MM.1S (cell line): Measurements from ENCODE around the gene GMIP.

ENCODE experiments used
- DNase-seq: peaks from one replicate; pipeline ENCODE4 v3.0.0-alpha.2; 2015
- H2AFZ ChIP-seq: fragments of 300-600 bp; sonication (generic); 2 replicates; pipeline ENCODE4 v1.6.0; 2016; ENCODE audit warnings: antibody characterized with exemption, low read length
- H3F3A ChIP-seq: fragments of 300-600 bp; sonication (generic); 2 replicates; pipeline ENCODE4 v1.6.1; 2016; ENCODE audit warnings: mild to moderate bottlenecking, antibody characterized with exemption, low read length, moderate library complexity, mixed read lengths; ENCODE audit not compliant: insufficient read depth
- H3K27ac ChIP-seq: fragments of 300-600 bp; sonication (generic); 2 replicates; pipeline ENCODE4 v1.5.1; 2016; ENCODE audit warnings: mild to moderate bottlenecking, low read length
- H3K27me3 ChIP-seq: fragments of 300-600 bp; sonication (generic); replicated peaks from 2 replicates; pipeline ENCODE4 v1.6.0; 2016; ENCODE audit warnings: low read length; ENCODE audit not compliant: insufficient read depth
- H3K36me3 ChIP-seq: fragments of 300-600 bp; sonication (generic); replicated peaks from 2 replicates; pipeline ENCODE4 v1.6.1; 2016; ENCODE audit warnings: mild to moderate bottlenecking, low read length, mixed read lengths; ENCODE audit not compliant: insufficient read depth
- H3K4me1 ChIP-seq: fragments of 300-600 bp; sonication (generic); 2 replicates; pipeline ENCODE4 v1.6.1; 2016; ENCODE audit warnings: low read length, mixed read lengths
- H3K4me2 ChIP-seq: fragments of 300-600 bp; sonication (generic); 2 replicates; pipeline ENCODE4 v1.6.0; 2016; ENCODE audit warnings: low read depth, low read length
- H3K4me3 ChIP-seq: fragments of 300-600 bp; sonication (generic); 2 replicates; pipeline ENCODE4 v1.5.1; 2016; ENCODE audit warnings: low read length, mixed read lengths
- H3K79me2 ChIP-seq: fragments of 300-600 bp; sonication (generic); 2 replicates; pipeline ENCODE4 v1.6.1; 2016; ENCODE audit warnings: mixed run types, low read length, mixed read lengths
- H3K9ac ChIP-seq: fragments of 300-600 bp; sonication (generic); 2 replicates; pipeline ENCODE4 v1.6.1; 2016; ENCODE audit warnings: low read length, mixed read lengths
- H3K9me2 ChIP-seq: fragments of 300-600 bp; sonication (generic); replicated peaks from 2 replicates; pipeline ENCODE4 v1.6.1; 2016; ENCODE audit warnings: mild to moderate bottlenecking, low read length, mixed read lengths; ENCODE audit not compliant: insufficient read depth
- H3K9me3 ChIP-seq: fragments of 300-600 bp; sonication (generic); replicated peaks from 2 replicates; pipeline ENCODE4 v1.6.1; 2016; ENCODE audit warnings: mild to moderate bottlenecking, low read length, mixed read lengths; ENCODE audit not compliant: insufficient read depth
- H4K20me1 ChIP-seq: fragments of 300-600 bp; sonication (generic); 2 replicates; pipeline ENCODE4 v1.6.1; 2016; ENCODE audit warnings: mild to moderate bottlenecking, low read length, moderate library complexity, mixed read lengths; ENCODE audit not compliant: insufficient read depth
- EZH2 ChIP-seq: fragments of 300-600 bp; sonication (generic); optimal IDR thresholded peaks from 2 replicates; pipeline ENCODE3; 2017; ENCODE audit warnings: low read depth, mild to moderate bottlenecking, antibody characterized with exemption, low read length, mixed read lengths
- EZH2phosphoT487 ChIP-seq: fragments of 300-600 bp; sonication (generic); IDR thresholded peaks from 2 replicates; pipeline ENCODE4 v1.6.1; 2018; ENCODE audit warnings: antibody characterized with exemption, low read length
- TF ChIP-seq, protein P1 (sequence below): fragments of 300-600 bp; sonication (generic); IDR thresholded peaks from 2 replicates; pipeline ENCODE4 v1.5.1; 2016; ENCODE audit warnings: antibody characterized with exemption, low read length, mixed read lengths

Gene GMIP

DNA sequence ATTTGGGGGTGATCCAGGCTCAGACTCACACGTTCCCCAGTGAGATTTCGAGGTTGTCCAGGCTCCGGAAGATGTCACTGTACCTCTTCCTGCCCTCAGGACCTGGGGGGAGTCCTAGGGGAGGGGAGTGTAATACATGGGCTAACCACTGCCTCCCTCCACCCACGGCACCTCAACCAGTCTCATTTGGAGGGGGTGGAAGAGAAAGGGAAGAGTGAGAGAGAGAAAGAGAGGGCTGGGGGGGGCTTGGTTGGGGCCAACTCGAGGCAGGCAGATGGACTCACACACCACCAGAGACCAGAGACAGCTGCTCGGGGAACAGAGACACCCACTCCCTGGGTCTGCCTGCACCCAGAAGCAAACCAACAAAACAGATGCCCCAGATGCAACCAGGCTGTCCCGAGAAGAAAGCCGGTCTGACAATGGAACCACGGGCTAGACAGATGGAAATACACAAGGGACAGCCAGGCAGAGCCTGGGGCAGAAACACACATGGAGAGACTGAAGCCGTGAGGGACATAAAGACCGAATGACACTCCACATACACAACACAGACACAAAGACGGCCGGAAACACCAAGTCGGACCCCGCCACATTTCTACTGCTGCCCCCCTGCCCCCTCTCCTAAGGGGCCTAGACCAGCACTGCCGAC is 825 bp downstream of the GMIP start:
- peak overlapping the region; percentile 95 for H3K4me3 ChIP-seq
- H2AFZ ChIP-seq: peak overlapping the region; percentile 95
- no peak for DNase-seq
- H3F3A ChIP-seq: peaks cover 10% of the 10 kb centered on the region
- no peaks in the 10 kb centered on the region for H3K36me3 ChIP-seq
- TF ChIP-seq EZH2phosphoT487: no peak
- TF ChIP-seq, protein P1, sequence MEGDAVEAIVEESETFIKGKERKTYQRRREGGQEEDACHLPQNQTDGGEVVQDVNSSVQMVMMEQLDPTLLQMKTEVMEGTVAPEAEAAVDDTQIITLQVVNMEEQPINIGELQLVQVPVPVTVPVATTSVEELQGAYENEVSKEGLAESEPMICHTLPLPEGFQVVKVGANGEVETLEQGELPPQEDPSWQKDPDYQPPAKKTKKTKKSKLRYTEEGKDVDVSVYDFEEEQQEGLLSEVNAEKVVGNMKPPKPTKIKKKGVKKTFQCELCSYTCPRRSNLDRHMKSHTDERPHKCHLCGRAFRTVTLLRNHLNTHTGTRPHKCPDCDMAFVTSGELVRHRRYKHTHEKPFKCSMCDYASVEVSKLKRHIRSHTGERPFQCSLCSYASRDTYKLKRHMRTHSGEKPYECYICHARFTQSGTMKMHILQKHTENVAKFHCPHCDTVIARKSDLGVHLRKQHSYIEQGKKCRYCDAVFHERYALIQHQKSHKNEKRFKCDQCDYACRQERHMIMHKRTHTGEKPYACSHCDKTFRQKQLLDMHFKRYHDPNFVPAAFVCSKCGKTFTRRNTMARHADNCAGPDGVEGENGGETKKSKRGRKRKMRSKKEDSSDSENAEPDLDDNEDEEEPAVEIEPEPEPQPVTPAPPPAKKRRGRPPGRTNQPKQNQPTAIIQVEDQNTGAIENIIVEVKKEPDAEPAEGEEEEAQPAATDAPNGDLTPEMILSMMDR: no peak
- TF ChIP-seq EZH2: no peak
- H3K79me2 ChIP-seq: no peaks in the 10 kb centered on the region; the same call in 1 of the 2 replicates
- peak overlapping the region; percentile 98 for H3K4me2 ChIP-seq
- no peaks in the 10 kb centered on the region for H3K27me3 ChIP-seq
- 0 out of 2 replicates have a peak, but pooled peaks cover 3% of the 10 kb centered on the region for H3K4me1 ChIP-seq
- H3K9me2 ChIP-seq: no peaks in the 10 kb centered on the region
- H4K20me1 ChIP-seq: no peaks in the 10 kb centered on the region
- peak overlapping the region; percentile 67 for H3K9ac ChIP-seq
- no peak overlapping the region for H3K27ac ChIP-seq
- H3K9me3 ChIP-seq: no peaks in the 10 kb centered on the region

DNA sequence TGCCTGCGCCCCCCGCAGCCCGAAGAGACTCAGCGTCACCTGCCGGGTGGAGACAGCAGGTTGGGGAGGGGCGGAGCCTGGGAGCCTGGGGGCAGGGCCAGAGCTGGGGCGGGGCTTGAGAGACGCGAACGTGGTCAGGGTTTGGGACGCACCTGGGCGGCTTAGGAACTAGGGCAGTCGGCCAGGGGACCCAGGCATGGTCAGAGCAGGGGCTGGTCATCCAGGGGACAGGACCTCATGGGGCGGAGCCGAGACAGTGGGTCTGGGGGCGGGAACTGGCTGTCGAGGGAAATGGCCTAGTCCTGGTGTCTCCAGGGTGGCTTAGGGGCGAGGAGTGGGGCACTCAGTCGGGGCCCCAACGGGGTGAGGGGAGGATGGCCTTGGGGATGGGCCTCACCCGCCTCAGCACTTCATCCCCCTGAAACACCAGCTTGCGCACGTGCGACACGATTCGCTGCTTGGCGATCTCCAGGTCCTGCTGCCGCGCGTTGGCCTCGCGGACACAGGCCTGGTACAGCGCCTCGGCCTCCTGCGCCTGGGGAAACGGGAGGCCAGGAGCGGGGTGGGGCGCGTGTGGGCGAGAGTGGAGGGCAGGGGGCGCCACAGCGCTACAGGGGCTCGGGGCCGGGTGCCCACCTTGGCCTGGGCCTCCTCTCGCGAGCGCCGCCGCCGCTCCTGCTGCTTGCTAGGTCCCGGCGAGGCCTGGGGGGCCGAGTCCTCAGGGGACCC is 5.8 kb downstream of the GMIP start:
- Histone ChIP-seq H3K27ac (no peak overlapping the region), H3K9me3 (no peaks in the 10 kb centered on the region), H3K4me2 (no peak overlapping the region), H3K27me3 (no peaks in the 10 kb centered on the region), H3K9me2 (no peaks in the 10 kb centered on the region), H3K79me2 (no peaks in the 10 kb centered on the region), H3F3A (no peaks in the 10 kb centered on the region), H3K36me3 (no peaks in the 10 kb centered on the region), H3K9ac (no peak overlapping the region), H4K20me1 (no peaks in the 10 kb centered on the region), H3K4me3 (no peak overlapping the region), H2AFZ (no peak overlapping the region), H3K4me1 (0 out of 2 replicates have a peak, but pooled peaks cover 3% of the 10 kb centered on the region)
- no peak for DNase-seq
- TF ChIP-seq, protein P1: no peak
- no peak for TF ChIP-seq EZH2
- TF ChIP-seq EZH2phosphoT487: no peak

DNA sequence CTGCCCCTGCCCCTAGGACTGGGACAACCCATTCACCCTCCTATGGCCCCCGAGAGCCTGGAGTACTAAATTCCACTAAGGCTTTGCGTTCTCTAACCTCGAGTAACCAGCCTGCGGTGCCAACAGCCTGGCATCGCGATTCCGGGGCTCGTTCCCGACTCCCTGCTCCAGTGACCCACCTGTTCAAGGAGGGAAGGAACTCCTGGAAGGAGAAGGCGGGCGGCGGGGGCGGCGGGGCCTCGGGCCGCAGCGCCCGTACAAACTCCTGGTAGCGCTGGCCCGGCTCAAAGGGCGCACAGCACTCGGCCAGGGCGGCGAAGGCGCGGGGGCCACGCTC is 6.3 kb downstream of the GMIP start:
- no peaks in the 10 kb centered on the region for H3K36me3 ChIP-seq

More for the DNA sequence above, 6.3 kb downstream of the GMIP start:
- Histone ChIP-seq H3K4me2 (no peak overlapping the region), H3K9ac (no peak overlapping the region), H2AFZ (no peak overlapping the region), H3K27ac (no peak overlapping the region), H3K9me2 (no peaks in the 10 kb centered on the region), H4K20me1 (no peaks in the 10 kb centered on the region), H3K9me3 (no peaks in the 10 kb centered on the region), H3K79me2 (no peaks in the 10 kb centered on the region), H3F3A (no peaks in the 10 kb centered on the region), H3K4me1 (no peaks in the 10 kb centered on the region), H3K4me3 (no peak overlapping the region), H3K27me3 (no peaks in the 10 kb centered on the region)
- TF ChIP-seq EZH2 (no peak), EZH2phosphoT487 (no peak)
- TF ChIP-seq, protein P1: no peak
- no peak for DNase-seq
